OCI-LY3 (cell line): Measurements from ENCODE around the gene GIN1.

Experiments
- H2AFZ ChIP-seq: fragments of 200-600, 300-600 bp; shearing (Covaris generic); 2 replicates; pipeline ENCODE4 v1.6.0; 2014; ENCODE audit warnings: antibody characterized with exemption, low read depth, low read length
- H3K27ac ChIP-seq: fragments of 200-600, 300-600 bp; sonication (generic); 2 replicates; pipeline ENCODE4 v1.5.1; 2014; ENCODE audit warnings: mild to moderate bottlenecking, low read length, moderate library complexity, mixed read lengths
- H3K27me3 ChIP-seq: fragments of 200-600, 300-600 bp; sonication (generic); 2 replicates; pipeline ENCODE4 v1.6.1; 2014; ENCODE audit warnings: low read depth, low read length, mixed read lengths
- H3K36me3 ChIP-seq: fragments of 200-600, 300-600 bp; sonication (generic); replicated peaks from 2 replicates; pipeline ENCODE3; 2014; ENCODE audit warnings: low read depth, low read length, mixed read lengths
- H3K4me1 ChIP-seq: fragments of 300-600, 200-600 bp; sonication (generic); 2 replicates; pipeline ENCODE4 v1.6.1; 2014; ENCODE audit warnings: low read length, mixed read lengths
- H3K4me2 ChIP-seq: fragments of 200-600, 300-600 bp; sonication (generic); 2 replicates; pipeline ENCODE4 v1.6.1; 2014; ENCODE audit warnings: low read length, mixed read lengths
- H3K4me3 ChIP-seq: fragments of 300-600, 200-600 bp; sonication (generic); 2 replicates; pipeline ENCODE4 v1.5.1; 2014; ENCODE audit warnings: antibody characterized with exemption, mild to moderate bottlenecking, low read length, moderate library complexity
- H3K79me2 ChIP-seq: fragments of 300-600, 200-600 bp; shearing (Covaris generic); 2 replicates; pipeline ENCODE4 v1.6.1; 2014; ENCODE audit warnings: mild to moderate bottlenecking, low read length, mixed read lengths
- H3K9ac ChIP-seq: fragments of 300-600, 200-600 bp; shearing (Covaris generic); 2 replicates; pipeline ENCODE4 v1.6.0; 2014; ENCODE audit warnings: mild to moderate bottlenecking, low read length, moderate library complexity
- H3K9me3 ChIP-seq: fragments of 200-600, 300-600 bp; shearing (Covaris generic); 2 replicates; pipeline ENCODE4 v1.6.1; 2014; ENCODE audit warnings: low read length, mixed read lengths; ENCODE audit not compliant: insufficient read depth
- H4K20me1 ChIP-seq: fragments of 200-600, 300-600 bp; sonication (generic); 2 replicates; pipeline ENCODE4 v1.6.1; 2016; ENCODE audit warnings: low read length, mixed read lengths; ENCODE audit not compliant: insufficient read depth
- CTCF ChIP-seq: fragments of 200-600, 300-600 bp; sonication (generic); IDR thresholded peaks from 2 replicates; pipeline ENCODE4 v1.5.1; 2014; ENCODE audit warnings: antibody characterized with exemption, low read length, low read depth
- EZH2phosphoT487 ChIP-seq: fragments of 200-600 bp; shearing (Covaris generic); IDR thresholded peaks from 2 replicates; pipeline ENCODE4 v1.6.1; 2018; ENCODE audit warnings: antibody characterized with exemption, mixed run types, low read depth

Gene GIN1

DNA sequence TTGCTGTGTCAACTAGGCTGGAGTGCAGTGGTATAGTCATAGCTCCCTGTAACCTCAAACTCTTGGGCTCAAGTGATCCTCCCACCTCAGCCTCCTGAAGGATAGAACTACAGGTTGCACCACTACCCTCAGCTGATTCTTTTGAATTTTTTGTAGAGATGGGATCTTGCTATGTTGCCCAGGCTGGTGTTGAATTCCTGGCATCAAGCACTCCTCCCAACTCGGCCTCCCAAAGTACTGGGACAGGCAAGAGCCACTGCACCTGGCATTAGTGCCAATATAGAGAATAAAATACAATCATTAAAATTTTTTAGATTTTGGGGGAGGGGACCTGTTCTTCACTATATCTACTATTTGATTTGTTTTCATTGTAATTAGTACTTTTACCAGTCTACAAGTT lies 15.5 kb upstream of the GIN1 start:
- TF ChIP-seq CTCF (no peak), EZH2phosphoT487 (no peak)
- no peaks in the 10 kb centered on the region for H3K79me2 ChIP-seq
- H3K27ac ChIP-seq: no peak overlapping the region
- H3K9me3 ChIP-seq: no peaks in the 10 kb centered on the region
- no peak overlapping the region for H3K4me3 ChIP-seq
- H3K4me1 ChIP-seq: no peaks in the 10 kb centered on the region
- H3K27me3 ChIP-seq: no peaks in the 10 kb centered on the region
- no peaks in the 10 kb centered on the region for H4K20me1 ChIP-seq
- H2AFZ ChIP-seq: no peak overlapping the region
- no peak overlapping the region for H3K4me2 ChIP-seq
- H3K9ac ChIP-seq: no peak overlapping the region
- H3K36me3 ChIP-seq: peaks cover 10% of the 10 kb centered on the region

DNA sequence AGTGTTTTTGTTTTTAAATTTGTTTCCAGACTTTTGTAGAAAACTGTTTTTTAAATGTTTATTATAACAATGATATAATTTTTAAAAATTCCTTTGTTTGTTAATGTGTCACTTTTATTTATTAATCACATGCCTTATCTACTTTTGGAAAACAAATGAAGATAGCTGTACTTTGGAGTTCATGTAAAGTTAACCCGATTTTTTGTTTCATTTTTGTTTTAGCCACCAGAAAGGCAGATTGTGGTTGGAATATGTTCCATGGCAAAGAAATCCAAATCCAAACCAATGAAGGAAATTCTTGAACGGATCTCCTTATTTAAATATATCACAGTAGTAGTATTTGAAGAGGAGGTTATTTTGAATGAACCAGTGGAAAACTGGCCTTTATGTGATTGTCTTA lies 13.3 kb upstream of the GIN1 start:
- Histone ChIP-seq H3K27ac (no peak overlapping the region), H3K27me3 (no peaks in the 10 kb centered on the region), H3K36me3 (peaks cover 4% of the 10 kb centered on the region), H3K4me1 (no peaks in the 10 kb centered on the region), H3K79me2 (no peaks in the 10 kb centered on the region; the same call in 1 of the 2 replicates), H3K9me3 (no peaks in the 10 kb centered on the region), H4K20me1 (no peaks in the 10 kb centered on the region), H3K9ac (no peak overlapping the region), H3K4me3 (no peak overlapping the region), H3K4me2 (no peak overlapping the region), H2AFZ (no peak overlapping the region)
- no peak for TF ChIP-seq CTCF
- no peak for TF ChIP-seq EZH2phosphoT487

DNA sequence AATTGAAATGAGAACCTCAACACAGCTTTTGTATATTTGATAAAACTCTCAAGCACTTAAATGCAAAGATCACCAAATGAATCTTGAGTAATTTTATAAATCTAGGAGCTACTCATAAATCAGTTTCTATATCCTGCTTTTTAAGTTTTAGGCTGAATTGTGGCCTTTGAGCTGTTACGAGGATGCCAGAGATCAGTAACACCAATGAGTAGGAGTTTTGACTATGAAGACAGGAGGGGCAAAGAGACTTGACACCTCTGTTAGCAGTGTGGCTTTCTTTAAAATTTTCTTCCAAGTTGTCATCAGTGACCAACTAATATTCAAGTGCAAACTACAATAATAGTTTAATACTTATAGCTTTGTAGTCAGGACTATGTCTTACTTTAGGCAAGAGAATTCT lies 12.7 kb upstream of the GIN1 start:
- no peak overlapping the region for H2AFZ ChIP-seq
- H3K4me2 ChIP-seq: no peak overlapping the region
- H3K36me3 ChIP-seq: peaks cover 4% of the 10 kb centered on the region
- no peak overlapping the region for H3K4me3 ChIP-seq
- no peaks in the 10 kb centered on the region for H3K27me3 ChIP-seq
- no peak overlapping the region for H3K27ac ChIP-seq
- no peak for TF ChIP-seq EZH2phosphoT487
- no peak for TF ChIP-seq CTCF
- no peaks in the 10 kb centered on the region for H3K9me3 ChIP-seq
- no peaks in the 10 kb centered on the region for H3K4me1 ChIP-seq
- H4K20me1 ChIP-seq: no peaks in the 10 kb centered on the region
- no peak overlapping the region for H3K9ac ChIP-seq
- peaks cover under 1% of the 10 kb centered on the region; the same call in 1 of the 2 replicates for H3K79me2 ChIP-seq

DNA sequence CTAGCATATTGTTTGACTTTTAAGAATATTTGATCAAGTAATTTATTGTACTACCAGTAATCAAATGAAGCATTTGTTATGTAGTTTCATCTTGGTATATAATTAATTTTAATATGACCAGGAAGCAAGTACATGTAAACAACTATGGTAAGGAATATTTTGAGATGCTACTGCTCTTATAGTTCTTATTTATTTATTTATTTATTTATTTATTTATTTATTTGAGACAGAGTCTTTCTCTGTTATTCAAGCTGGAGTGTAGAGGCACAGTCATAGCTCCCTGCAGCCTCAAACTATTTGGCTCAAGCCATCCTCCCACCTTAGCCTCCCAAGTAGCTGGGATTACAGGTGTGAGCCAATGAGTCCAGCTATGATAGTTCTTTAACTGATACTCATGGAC lies 8.3 kb upstream of the GIN1 start:
- H3K36me3 ChIP-seq: no peaks in the 10 kb centered on the region
- no peaks in the 10 kb centered on the region for H3K27me3 ChIP-seq
- H3K4me2 ChIP-seq: no peak overlapping the region
- peaks cover 8% of the 10 kb centered on the region for H3K79me2 ChIP-seq
- H3K4me3 ChIP-seq: no peak overlapping the region
- TF ChIP-seq EZH2phosphoT487: no peak
- TF ChIP-seq CTCF: no peak
- no peaks in the 10 kb centered on the region for H4K20me1 ChIP-seq
- H3K9ac ChIP-seq: no peak overlapping the region
- H3K9me3 ChIP-seq: no peaks in the 10 kb centered on the region
- H3K27ac ChIP-seq: no peak overlapping the region
- H3K4me1 ChIP-seq: no peaks in the 10 kb centered on the region
- no peak overlapping the region for H2AFZ ChIP-seq
